SU-DHL-6 (cell line): ENCODE results near the gene MREG.

Experiments used
- H2AFZ ChIP-seq: fragments of 200-600 bp; sonication (generic); 2 replicates; pipeline ENCODE4 v1.6.1; 2014; ENCODE audit warnings: low read depth, mild to moderate bottlenecking, moderate library complexity, mixed read lengths, antibody characterized with exemption, low read length; ENCODE audit not compliant: severe bottlenecking
- H3F3A ChIP-seq: fragments of 200-600 bp; shearing (Covaris generic); 2 replicates; pipeline ENCODE4 v1.6.0; 2016; ENCODE audit warnings: antibody characterized with exemption, mild to moderate bottlenecking; ENCODE audit not compliant: insufficient read depth
- H3K27ac ChIP-seq: fragments of 200-600 bp; sonication (generic); 2 replicates; pipeline ENCODE4 v1.5.1; 2016; ENCODE audit warnings: low read depth, mild to moderate bottlenecking, low read length, moderate library complexity, mixed read lengths
- H3K27me3 ChIP-seq: fragments of 200-600 bp; sonication (generic), shearing (Covaris generic); 2 replicates; pipeline ENCODE4 v1.6.0; 2014; ENCODE audit warnings: mild to moderate bottlenecking, low read length
- H3K36me3 ChIP-seq: fragments of 200-600 bp; sonication (generic); 2 replicates; pipeline ENCODE4 v1.6.1; 2014; ENCODE audit warnings: mild to moderate bottlenecking, low read length, mixed read lengths
- H3K4me2 ChIP-seq: fragments of 300-600, 200-600 bp; shearing (Covaris generic), sonication (generic); 2 replicates; pipeline ENCODE4 v1.6.0; 2014; ENCODE audit warnings: low read length, low read depth, mild to moderate bottlenecking; ENCODE audit not compliant: poor library complexity, severe bottlenecking
- H3K4me3 ChIP-seq: fragments of 200-600 bp; sonication (generic); 2 replicates; pipeline ENCODE4 v1.5.1; 2014; ENCODE audit warnings: antibody characterized with exemption, low read length, mild to moderate bottlenecking, mixed read lengths; ENCODE audit not compliant: insufficient read depth, poor library complexity, severe bottlenecking
- H3K79me2 ChIP-seq: fragments of 200-600 bp; sonication (generic); 2 replicates; pipeline ENCODE4 v1.6.1; 2014; ENCODE audit warnings: mild to moderate bottlenecking, low read length, moderate library complexity; ENCODE audit not compliant: insufficient read depth
- H3K9ac ChIP-seq: fragments of 200-600 bp; sonication (generic); 2 replicates; pipeline ENCODE4 v1.7.0; 2014; ENCODE audit warnings: mild to moderate bottlenecking, low read length
- H3K9me2 ChIP-seq: fragments of 200-600 bp; sonication (generic); replicated peaks from 2 replicates; pipeline ENCODE4 v1.6.1; 2014; ENCODE audit warnings: low read length; ENCODE audit not compliant: insufficient read depth
- H3K9me3 ChIP-seq: fragments of 200-600 bp; sonication (generic); 2 replicates; pipeline ENCODE4 v1.6.1; 2014; ENCODE audit warnings: low read length, mixed read lengths; ENCODE audit not compliant: insufficient read depth
- H4K20me1 ChIP-seq: fragments of 200-600 bp; sonication (generic); 2 replicates; pipeline ENCODE4 v1.6.1; 2014; ENCODE audit warnings: low read depth, mild to moderate bottlenecking, antibody characterized with exemption, low read length, moderate library complexity, mixed read lengths
- CTCF ChIP-seq: fragments of 200-600 bp; sonication (generic); IDR thresholded peaks from one replicate; pipeline ENCODE4 v1.5.1; 2017; ENCODE audit warnings: antibody characterized with exemption, mild to moderate bottlenecking, low read length, moderate library complexity; ENCODE audit not compliant: insufficient read depth, poor library complexity, severe bottlenecking
- EZH2phosphoT487 ChIP-seq: fragments of 200-600 bp; sonication (generic), shearing (Covaris generic); conservative IDR thresholded peaks from 2 replicates; pipeline ENCODE4 v1.6.1; 2018; ENCODE audit warnings: mild to moderate bottlenecking, antibody characterized with exemption, low read length, moderate library complexity, mixed read lengths

The MREG gene

GRCh38 chr2:215896921-215897320, 116.4 kb downstream of the MREG start:
- no peak for TF ChIP-seq EZH2phosphoT487
- no peak for TF ChIP-seq CTCF
- H3K9ac ChIP-seq: no peak overlapping the region
- no peaks in the 10 kb centered on the region for H3F3A ChIP-seq
- H4K20me1 ChIP-seq: no peaks in the 10 kb centered on the region
- no peaks in the 10 kb centered on the region for H3K27me3 ChIP-seq
- no peak overlapping the region for H3K27ac ChIP-seq
- no peaks in the 10 kb centered on the region for H3K9me2 ChIP-seq
- H3K9me3 ChIP-seq: no peaks in the 10 kb centered on the region
- H2AFZ ChIP-seq: no peak overlapping the region
- H3K79me2 ChIP-seq: no peaks in the 10 kb centered on the region
- no peaks in the 10 kb centered on the region for H3K36me3 ChIP-seq
- no peak overlapping the region for H3K4me2 ChIP-seq
- H3K4me3 ChIP-seq: no peak overlapping the region

GRCh38 chr2:215895330-215895729, 118.0 kb downstream of the MREG start:
- Histone ChIP-seq H3K27me3 (no peaks in the 10 kb centered on the region), H3F3A (no peaks in the 10 kb centered on the region), H3K9ac (no peak overlapping the region), H3K9me2 (no peaks in the 10 kb centered on the region), H3K9me3 (no peaks in the 10 kb centered on the region), H3K4me2 (no peak overlapping the region), H4K20me1 (no peaks in the 10 kb centered on the region), H3K36me3 (no peaks in the 10 kb centered on the region), H3K79me2 (no peaks in the 10 kb centered on the region), H2AFZ (no peak overlapping the region), H3K4me3 (no peak overlapping the region), H3K27ac (no peak overlapping the region)
- no peak for TF ChIP-seq CTCF
